Panc1 (cell line): ENCODE data around the gene CRIM1.

ENCODE experiments used
- POLR2AphosphoS5 ChIP-seq: IDR thresholded peaks from 2 replicates; pipeline ENCODE4 v1.6.1; 2012; ENCODE audit warnings: mild to moderate bottlenecking, low read depth, low read length, moderate library complexity
- SIN3A ChIP-seq: IDR thresholded peaks from 2 replicates; pipeline ENCODE4 v1.6.1; 2012; ENCODE audit warnings: low read depth, mild to moderate bottlenecking, low read length, moderate library complexity, borderline replicate concordance; ENCODE audit not compliant: insufficient read depth
- TCF7L2 ChIP-seq: IDR thresholded peaks from 2 replicates; pipeline ENCODE4 v1.6.1; 2011; ENCODE audit warnings: mild to moderate bottlenecking, low read depth, low read length, inconsistent platforms
- TF ChIP-seq, protein P1 (sequence below): fragments of 450-650 bp; IDR thresholded peaks from 2 replicates; pipeline ENCODE4 v1.5.1; 2017; ENCODE audit warnings: mild to moderate bottlenecking
- TF ChIP-seq, protein P2 (sequence below), 2 experiments: IDR thresholded peaks; 2 replicates each; pipeline ENCODE4 v1.6.1; 2011 to 2012; ENCODE audit warnings: low read depth in 2 of 2, control low read depth in 1 of 2, low read length in 1 of 2, mild to moderate bottlenecking in 1 of 2, moderate library complexity in 1 of 2; ENCODE audit not compliant: insufficient read depth in 1 of 2

DNA sequence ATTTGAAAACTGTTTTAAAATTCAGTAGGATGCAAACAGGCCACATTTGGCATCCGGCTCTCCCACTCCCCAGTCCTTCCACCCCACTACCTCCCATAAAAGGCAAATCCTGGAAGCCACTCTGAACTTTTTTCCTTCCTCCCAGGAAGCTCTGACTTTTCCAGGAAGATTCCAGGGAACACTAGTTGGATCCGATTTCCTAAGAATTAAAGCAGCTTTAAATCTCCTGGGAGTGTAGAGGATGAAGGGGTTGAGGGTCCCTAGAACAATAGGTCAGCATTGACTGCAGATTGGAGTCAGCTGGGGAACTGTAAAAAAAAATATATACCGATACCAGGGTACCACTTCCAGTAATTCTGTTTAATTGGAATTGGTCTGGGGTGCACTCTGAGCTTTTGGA is 76.9 kb downstream of the CRIM1 start:
- TF ChIP-seq, protein P1, sequence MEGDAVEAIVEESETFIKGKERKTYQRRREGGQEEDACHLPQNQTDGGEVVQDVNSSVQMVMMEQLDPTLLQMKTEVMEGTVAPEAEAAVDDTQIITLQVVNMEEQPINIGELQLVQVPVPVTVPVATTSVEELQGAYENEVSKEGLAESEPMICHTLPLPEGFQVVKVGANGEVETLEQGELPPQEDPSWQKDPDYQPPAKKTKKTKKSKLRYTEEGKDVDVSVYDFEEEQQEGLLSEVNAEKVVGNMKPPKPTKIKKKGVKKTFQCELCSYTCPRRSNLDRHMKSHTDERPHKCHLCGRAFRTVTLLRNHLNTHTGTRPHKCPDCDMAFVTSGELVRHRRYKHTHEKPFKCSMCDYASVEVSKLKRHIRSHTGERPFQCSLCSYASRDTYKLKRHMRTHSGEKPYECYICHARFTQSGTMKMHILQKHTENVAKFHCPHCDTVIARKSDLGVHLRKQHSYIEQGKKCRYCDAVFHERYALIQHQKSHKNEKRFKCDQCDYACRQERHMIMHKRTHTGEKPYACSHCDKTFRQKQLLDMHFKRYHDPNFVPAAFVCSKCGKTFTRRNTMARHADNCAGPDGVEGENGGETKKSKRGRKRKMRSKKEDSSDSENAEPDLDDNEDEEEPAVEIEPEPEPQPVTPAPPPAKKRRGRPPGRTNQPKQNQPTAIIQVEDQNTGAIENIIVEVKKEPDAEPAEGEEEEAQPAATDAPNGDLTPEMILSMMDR = no peak
- no peak for TF ChIP-seq POLR2AphosphoS5
- no peak for TF ChIP-seq SIN3A
- no peak for TF ChIP-seq TCF7L2
- TF ChIP-seq, protein P2, sequence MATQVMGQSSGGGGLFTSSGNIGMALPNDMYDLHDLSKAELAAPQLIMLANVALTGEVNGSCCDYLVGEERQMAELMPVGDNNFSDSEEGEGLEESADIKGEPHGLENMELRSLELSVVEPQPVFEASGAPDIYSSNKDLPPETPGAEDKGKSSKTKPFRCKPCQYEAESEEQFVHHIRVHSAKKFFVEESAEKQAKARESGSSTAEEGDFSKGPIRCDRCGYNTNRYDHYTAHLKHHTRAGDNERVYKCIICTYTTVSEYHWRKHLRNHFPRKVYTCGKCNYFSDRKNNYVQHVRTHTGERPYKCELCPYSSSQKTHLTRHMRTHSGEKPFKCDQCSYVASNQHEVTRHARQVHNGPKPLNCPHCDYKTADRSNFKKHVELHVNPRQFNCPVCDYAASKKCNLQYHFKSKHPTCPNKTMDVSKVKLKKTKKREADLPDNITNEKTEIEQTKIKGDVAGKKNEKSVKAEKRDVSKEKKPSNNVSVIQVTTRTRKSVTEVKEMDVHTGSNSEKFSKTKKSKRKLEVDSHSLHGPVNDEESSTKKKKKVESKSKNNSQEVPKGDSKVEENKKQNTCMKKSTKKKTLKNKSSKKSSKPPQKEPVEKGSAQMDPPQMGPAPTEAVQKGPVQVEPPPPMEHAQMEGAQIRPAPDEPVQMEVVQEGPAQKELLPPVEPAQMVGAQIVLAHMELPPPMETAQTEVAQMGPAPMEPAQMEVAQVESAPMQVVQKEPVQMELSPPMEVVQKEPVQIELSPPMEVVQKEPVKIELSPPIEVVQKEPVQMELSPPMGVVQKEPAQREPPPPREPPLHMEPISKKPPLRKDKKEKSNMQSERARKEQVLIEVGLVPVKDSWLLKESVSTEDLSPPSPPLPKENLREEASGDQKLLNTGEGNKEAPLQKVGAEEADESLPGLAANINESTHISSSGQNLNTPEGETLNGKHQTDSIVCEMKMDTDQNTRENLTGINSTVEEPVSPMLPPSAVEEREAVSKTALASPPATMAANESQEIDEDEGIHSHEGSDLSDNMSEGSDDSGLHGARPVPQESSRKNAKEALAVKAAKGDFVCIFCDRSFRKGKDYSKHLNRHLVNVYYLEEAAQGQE (IDR thresholded peaks at IDR 0.05; ENCODE audit: insufficient read depth in 1 of 2, low read depth in 2 of 2, low read length in 1 of 2) = no peak
